Right cardiac atrium (tissue), 5 donors: ENCODE data around the gene ATF6B. TPM values are rescaled to one million over a fixed set of nuclear protein-coding genes. Genes with fewer than 3 reads are reported as not detected.

Experiments used
- ATAC-seq, 2 donors: fragments of 200-7000 bp; cut with Tn5 transposase; one replicate each; pipeline versions ENCODE4 v1.8.0 to v1.9.1; 2020; ENCODE audit warnings: moderate library complexity in 2 of 2, mild to moderate bottlenecking in 1 of 2
- DNase-seq, 3 donors: peaks; one replicate each; pipeline ENCODE4 v3.0.0-alpha.2; 2020
- H3K27ac ChIP-seq: one replicate; pipeline ENCODE4 v1.5.1; 2013; ENCODE audit warnings: mild to moderate bottlenecking, low read length, control low read depth, moderate library complexity
- H3K27me3 ChIP-seq: one replicate; pipeline ENCODE4 v1.6.1; 2013; ENCODE audit not compliant: control insufficient read depth, insufficient read depth
- H3K4me1 ChIP-seq: one replicate; pipeline ENCODE4 v1.6.1; 2013; ENCODE audit warnings: low read length; ENCODE audit not compliant: control insufficient read depth, insufficient read depth
- H3K4me3 ChIP-seq: one replicate; pipeline ENCODE4 v1.5.1; 2013; ENCODE audit warnings: low read length, control low read depth
- H3K9me3 ChIP-seq: one replicate; pipeline ENCODE4 v1.6.1; 2013; ENCODE audit warnings: low read length; ENCODE audit not compliant: control insufficient read depth
- WGBS: extraction: QIAGEN DNeasy Blood & Tissue Kit; methylation state at CpG from one replicate; pipeline ENCODE4 v1.1.7; 2013; 5-methylcytosine and 5-hydroxymethylcytosine counted together
- intact Hi-C, 4 donors: fragments of 100-400 bp; cut with DNase I; formaldehyde crosslinking; loops; one replicate each; pipeline versions ENCODE4 v1.11.0 to v1.14.0; 2022 to 2023
- polyA plus RNA-seq: library from polyadenylated mRNA; stranded (reverse); fragments of 200-250 nt; gene quantifications from one replicate; pipeline ENCODE4 v1.2.3, GENCODE V29; 2013
- total RNA-seq, 4 donors: library from RNA; stranded (reverse); fragmentation: NEBNext Ultra II Directional; extraction: Animal tissue kit (Norgen Biotek cat#: 25700); gene quantifications; one replicate each; pipeline ENCODE4 v1.2.1, GENCODE V29; 2021
- donor health status: healthy with polysubstance abuse.
- donor health status: DM: no; HTN: yes; CAD: no.
- donor health status: DM: no; HTN: no; CAD: no.
- donor health status: DM: no; HTN: yes; CAD: no; lungs with severe emphysema.
- donor health status: DM: yes; HTN: yes; CAD: no.

ATF6B gene
- total and polyA plus RNA-seq, 5 donors = 29.2 to 44.9 (median 38.4) TPM

DNA sequence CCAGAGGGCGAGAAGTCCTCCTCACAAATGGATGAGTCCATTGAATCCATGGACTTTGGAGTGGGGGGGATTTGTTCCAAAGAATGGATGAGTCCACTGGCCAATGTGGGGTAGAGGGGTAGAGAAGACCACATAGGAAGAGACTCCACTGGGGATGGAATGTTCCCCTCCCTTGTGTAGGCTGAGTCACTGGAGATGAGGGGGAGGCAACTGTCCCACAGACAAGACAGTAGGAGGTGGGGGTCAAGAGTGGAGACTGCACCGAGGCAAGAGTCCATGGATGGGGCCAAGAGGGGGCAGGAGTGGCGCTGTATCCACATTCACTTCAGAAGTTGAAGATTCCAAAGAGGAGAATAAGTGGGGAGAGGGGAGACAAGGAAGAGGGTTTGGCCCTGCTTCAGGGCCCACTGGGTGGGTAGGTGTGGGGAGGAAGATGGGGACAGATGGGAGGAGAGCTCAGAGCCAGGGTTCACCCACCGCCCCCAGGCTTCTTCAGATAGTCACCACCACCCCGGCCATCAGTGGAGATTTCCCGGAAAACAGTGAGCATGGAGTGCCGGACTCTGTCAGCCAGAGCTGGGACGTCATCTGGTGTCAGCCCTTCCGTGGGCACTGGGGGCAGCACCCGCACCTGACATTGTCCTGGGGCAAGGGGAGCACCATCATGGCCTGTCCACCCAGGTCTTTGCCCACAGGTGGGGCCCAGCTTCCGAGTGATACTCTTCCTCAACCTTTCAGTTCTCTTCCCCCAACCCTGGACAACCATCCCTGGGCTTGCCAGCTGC is 41.0 kb upstream of the ATF6B start:
- DNase-seq (peak in 2 of 3 donors; percentile 35 to 60), ATAC-seq (peak in 1 of 2 donors; percentile 6)
- Histone ChIP-seq H3K4me3 (no peak overlapping the region), H3K27me3 (no peaks in the 10 kb centered on the region), H3K27ac (no peak overlapping the region), H3K4me1 (no peaks in the 10 kb centered on the region), H3K9me3 (no peaks in the 10 kb centered on the region)
- WGBS = 72% methylated on average over 11 of the region's 11 CpGs
- intact Hi-C loops = no loop called here

DNA sequence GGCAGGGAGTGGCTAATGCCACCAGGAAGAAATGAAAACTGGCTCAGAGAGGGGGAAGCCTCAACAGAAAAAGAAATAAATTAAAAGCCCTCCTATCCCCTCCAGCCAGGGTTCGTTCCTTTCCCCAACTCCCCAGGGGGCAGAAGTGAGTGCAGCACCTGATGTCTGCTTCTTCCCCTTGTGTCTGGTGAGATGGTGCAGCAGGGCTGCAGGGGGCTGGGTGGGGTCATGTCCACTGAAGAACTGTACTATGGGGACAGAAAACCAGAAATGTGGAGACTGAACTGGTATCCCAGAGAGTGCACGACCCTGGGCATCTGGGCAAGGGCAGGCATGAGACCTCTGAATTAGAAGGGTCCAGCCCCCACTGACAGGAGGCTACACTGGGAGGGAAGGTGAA is 40.3 kb upstream of the ATF6B start:
- WGBS = 66% methylated on average over 2 of the region's 2 CpGs
- peak in 1 of 3 donors; percentile 10 for DNase-seq
- no peaks in the 10 kb centered on the region for H3K27me3 ChIP-seq
- no peak overlapping the region for H3K4me3 ChIP-seq
- no peaks in the 10 kb centered on the region for H3K9me3 ChIP-seq
- no peak for ATAC-seq
- intact Hi-C loops = no loop called here
- H3K27ac ChIP-seq = no peak overlapping the region
- no peaks in the 10 kb centered on the region for H3K4me1 ChIP-seq

DNA sequence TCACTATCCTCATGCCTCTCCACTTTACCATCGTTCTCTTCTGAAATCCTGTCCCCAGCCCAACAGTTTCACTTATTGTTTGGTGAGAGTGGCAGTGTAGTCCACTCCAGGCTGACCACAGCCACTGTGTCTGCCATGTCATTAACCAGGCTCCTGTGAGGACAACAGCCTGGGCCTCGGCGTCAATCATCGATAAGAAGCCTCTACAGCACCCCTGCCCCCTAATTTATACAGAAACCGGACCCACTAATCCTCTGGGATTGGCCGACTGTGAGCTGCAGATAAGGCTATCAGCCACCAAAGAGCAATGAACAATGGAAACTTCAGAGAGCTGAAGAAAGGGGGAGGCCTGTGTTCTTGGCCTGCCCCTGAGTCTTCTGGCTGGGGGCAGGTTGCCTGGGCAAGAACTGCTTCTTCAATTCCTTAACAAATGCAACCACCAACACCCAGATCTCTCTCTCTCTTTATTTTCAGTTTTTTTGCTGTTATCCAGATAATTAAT is 39.8 kb upstream of the ATF6B start:
- 35% methylated on average over 6 of the region's 6 CpGs for WGBS
- intact Hi-C loops = no loop called here
- no peaks in the 10 kb centered on the region for H3K4me1 ChIP-seq
- ATAC-seq = peak in 1 of 2 donors; percentile 16
- no peaks in the 10 kb centered on the region for H3K27me3 ChIP-seq
- DNase-seq = peak in 1 of 3 donors; percentile 15
- no peak overlapping the region for H3K27ac ChIP-seq
- H3K4me3 ChIP-seq = no peak overlapping the region
- H3K9me3 ChIP-seq = no peaks in the 10 kb centered on the region

DNA sequence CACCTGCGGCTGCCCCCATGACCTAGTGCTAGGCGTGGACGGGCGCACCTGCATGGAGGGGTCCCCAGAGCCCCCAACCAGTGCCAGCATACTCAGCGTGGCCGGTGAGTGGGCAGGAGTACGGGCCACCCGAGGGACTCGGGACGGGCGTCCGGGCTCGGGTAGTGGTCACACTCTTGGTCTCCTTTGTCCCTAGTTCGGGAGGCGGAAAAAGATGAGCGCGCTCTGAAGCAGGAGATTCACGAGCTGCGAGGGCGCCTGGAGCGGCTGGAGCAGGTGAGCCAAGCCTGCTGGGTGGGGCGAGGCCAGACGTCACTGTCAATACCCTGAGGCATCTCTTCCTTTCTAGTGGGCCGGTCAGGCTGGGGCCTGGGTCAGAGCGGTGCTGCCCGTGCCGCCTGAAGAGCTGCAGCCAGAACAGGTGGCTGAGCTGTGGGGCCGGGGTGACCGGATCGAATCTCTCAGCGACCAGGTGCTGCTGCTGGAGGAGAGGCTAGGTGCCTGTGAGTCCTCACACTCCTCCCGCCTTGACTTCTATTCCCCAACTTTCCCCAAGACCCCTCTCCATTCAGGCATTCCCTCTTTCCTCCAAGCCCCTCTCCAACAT is 39.2 kb upstream of the ATF6B start:
- no peak overlapping the region for H3K4me3 ChIP-seq
- no peaks in the 10 kb centered on the region for H3K27me3 ChIP-seq
- H3K27ac ChIP-seq = no peak overlapping the region
- no peaks in the 10 kb centered on the region for H3K4me1 ChIP-seq
- peak in 2 of 3 donors; percentile 53 to 58 for DNase-seq
- ATAC-seq = no peak
- intact Hi-C loops = no loop called here
- WGBS = 77% methylated on average over 32 of the region's 32 CpGs
- no peaks in the 10 kb centered on the region for H3K9me3 ChIP-seq

DNA sequence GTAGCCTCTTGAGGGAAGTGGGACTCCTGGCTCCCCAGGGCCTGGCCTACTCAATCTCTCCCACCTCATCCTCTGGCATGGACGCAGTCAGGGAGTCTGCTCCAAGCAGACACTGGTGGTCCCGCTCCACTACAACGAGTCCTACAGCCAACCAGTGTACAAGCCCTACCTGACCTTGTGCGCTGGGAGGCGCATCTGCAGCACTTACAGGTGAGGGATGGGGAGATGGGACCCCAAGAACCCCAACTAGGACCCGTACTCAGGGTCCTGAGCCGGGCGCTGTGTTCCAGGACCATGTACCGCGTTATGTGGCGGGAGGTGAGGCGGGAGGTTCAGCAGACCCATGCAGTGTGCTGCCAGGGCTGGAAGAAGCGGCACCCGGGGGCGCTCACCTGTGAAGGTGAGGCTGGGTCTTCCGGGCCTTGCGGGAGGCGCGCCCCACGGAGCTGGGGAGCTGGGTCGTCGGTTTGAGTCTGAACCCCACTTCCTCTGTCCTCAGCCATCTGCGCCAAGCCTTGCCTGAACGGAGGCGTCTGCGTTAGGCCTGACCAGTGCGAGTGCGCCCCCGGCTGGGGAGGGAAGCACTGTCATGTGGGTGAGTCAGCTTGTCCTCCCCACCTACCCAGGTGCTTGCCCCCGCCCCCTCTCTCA is 38.5 kb upstream of the ATF6B start:
- H3K27me3 ChIP-seq = no peaks in the 10 kb centered on the region
- ATAC-seq = no peak
- DNase-seq = peak in 2 of 3 donors; percentile 61 to 70

DNA sequence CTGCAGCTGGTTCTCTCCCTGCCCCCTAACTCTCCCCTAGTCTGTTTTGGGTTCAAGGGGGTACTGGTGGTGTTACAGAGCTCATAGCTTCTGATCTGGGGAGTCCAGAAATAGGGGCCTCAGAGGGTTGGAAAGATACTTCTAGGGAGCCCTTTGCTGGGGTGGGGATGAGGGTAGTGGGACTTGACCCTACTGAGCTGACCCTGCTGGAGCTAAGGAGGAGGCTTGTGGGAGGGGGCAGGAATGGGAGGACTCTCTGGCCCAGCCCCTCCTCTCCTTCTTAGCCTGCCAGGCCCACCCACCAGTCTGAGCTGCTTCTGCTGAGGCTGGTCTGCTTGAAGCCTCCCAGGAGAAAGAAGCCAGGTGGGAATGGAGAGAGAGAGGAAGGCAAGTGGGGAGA is 36.2 kb upstream of the ATF6B start, which contains the start of gene EGFL8:
Gene EGFL8, plus strand, starts transcription at position 301 of the 400 bp plus-strand sequence. CDS start 1,571 bp downstream, outside the sequence.
- Histone ChIP-seq H3K4me3 (no peak within 1 kb of the TSS), H3K27ac (no peak within 1 kb of the TSS), H3K4me1 (no peaks in the 10 kb centered on the region), H3K9me3 (no peaks in the 10 kb centered on the region), H3K27me3 (no peaks in the 10 kb centered on the region)
- no peak for DNase-seq
- ATAC-seq = no peak
- intact Hi-C loops = no loop called here

More for the DNA sequence above, 38.5 kb upstream of the ATF6B start:
- Histone ChIP-seq H3K4me1 (no peaks in the 10 kb centered on the region), H3K4me3 (no peak overlapping the region), H3K9me3 (no peaks in the 10 kb centered on the region), H3K27ac (no peak overlapping the region)
- WGBS = 79% methylated on average over 30 of the region's 30 CpGs
- intact Hi-C loops = no loop called here

DNA sequence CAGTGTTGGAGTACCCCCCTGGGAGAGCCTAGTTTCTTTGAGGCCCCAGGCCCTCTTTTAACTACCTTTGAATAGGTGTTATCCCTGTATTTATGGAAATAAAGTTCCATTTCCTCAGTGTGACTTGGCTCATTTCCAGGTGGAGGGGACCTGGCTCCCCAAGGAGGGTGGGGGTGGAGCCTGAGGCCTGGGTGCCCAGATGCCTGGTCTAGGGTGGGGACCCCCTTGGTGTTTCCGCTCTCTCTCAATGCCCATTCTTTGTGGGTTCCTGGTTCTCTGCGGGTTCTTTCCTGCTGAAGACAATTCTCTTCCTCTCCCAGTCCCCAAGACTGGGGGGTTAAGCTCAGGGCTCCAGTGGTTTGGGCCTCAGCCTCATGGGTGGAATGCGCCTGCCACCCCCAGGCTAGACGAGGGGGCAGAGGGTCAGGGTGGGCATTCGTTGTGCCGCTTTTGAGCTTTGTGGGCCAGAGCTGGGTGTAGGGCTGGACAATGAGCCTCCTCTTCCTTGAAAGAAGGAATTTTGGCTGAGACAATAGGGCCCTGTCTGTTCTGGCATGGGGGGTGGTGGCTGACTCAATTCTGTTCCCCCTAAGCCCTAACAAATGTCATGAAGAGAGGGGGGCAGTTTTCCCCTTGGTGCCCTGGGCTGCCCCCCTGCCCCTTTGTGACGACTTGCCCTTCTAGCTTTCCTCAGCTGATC is 35.7 kb upstream of the ATF6B start:
- WGBS = 81% methylated on average over 7 of the region's 7 CpGs
- H3K27ac ChIP-seq = no peak overlapping the region
- intact Hi-C loops = no loop called here

DNA sequence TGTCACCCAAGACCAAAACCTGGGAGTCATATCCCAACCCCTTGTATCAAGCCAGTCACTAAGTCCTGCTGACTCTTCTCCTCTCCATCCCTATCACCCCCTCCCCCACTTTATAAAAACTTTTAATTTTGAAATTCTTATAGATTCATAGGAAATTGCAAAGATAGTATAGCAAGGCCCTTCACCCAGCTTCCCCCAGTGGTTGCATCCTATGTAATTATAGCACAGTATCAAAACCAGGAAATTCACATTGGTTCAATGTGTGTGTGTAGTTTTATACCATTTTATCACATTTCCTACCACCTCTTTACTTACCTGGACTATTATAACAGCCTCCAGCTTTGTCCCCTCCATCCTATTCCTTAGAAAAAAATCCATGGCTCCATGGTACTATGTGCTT is 30.0 kb upstream of the ATF6B start:
- no peak overlapping the region for H3K27ac ChIP-seq
- DNase-seq (no peak), ATAC-seq (no peak)
- no peak overlapping the region for H3K4me3 ChIP-seq
- intact Hi-C loops = no loop called here
- no peaks in the 10 kb centered on the region for H3K27me3 ChIP-seq
- no peaks in the 10 kb centered on the region for H3K9me3 ChIP-seq
- peaks cover 5% of the 10 kb centered on the region for H3K4me1 ChIP-seq

More for the DNA sequence above, 35.7 kb upstream of the ATF6B start:
- ATAC-seq (peak; percentile 25 to 47), DNase-seq (peak in 1 of 3 donors; percentile 66)
- Histone ChIP-seq H3K9me3 (no peaks in the 10 kb centered on the region), H3K27me3 (no peaks in the 10 kb centered on the region), H3K4me3 (no peak overlapping the region), H3K4me1 (no peaks in the 10 kb centered on the region)

DNA sequence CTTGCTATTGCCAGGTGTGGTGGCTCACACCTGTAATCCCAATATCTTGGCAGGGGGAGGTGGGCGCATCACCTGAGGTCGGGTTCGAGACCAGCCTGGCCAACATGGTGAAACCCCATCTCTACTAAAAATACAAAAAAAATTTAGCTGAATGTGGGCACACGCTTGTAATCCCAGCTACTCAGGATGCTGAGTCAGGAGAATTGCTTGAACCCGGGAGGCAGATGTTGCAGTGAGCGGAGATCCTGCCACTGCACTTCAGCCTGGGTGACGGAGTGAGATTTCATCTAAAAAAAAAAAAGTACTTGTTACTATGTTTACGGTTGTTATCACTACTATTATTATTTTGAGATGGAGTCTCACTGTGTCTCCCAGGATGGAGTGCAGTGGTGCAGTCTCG is 28.8 kb upstream of the ATF6B start:
- Histone ChIP-seq H3K4me1 (peaks cover 5% of the 10 kb centered on the region), H3K27me3 (no peaks in the 10 kb centered on the region), H3K9me3 (no peaks in the 10 kb centered on the region), H3K27ac (no peak overlapping the region), H3K4me3 (no peak overlapping the region)
- WGBS = 89% methylated on average over 9 of the region's 9 CpGs
- no peak for DNase-seq
- intact Hi-C loops = no loop called here
- ATAC-seq = no peak

DNA sequence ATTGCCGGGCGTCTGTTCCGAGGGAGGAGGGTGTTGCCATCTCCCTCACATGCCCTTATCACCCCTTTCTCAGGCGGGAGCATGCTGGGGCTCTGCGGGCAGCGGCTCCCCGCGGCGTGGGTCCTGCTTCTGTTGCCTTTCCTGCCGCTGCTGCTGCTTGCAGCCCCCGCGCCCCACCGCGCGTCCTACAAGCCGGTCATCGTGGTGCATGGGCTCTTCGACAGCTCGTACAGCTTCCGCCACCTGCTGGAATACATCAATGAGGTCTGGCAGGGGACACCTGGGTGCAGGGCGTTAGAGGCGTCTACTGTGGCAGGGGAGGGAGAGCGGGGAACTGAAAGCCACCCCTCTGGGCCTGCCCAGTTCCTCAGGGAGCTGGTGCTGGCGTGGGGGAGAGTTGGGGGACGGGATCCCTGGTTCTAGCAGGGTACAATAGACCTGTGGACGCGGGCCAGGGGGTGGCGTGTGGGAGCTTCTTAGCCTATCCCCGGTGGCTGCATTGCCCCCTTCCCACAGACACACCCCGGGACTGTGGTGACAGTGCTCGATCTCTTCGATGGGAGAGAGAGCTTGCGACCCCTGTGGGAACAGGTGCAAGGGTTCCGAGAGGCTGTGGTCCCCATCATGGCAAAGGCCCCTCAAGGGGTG is 26.6 kb upstream of the ATF6B start:
- Histone ChIP-seq H3K9me3 (no peaks in the 10 kb centered on the region), H3K4me3 (peak overlapping the region; percentile 60), H3K27ac (peak overlapping the region; percentile 70), H3K27me3 (no peaks in the 10 kb centered on the region), H3K4me1 (peaks cover 5% of the 10 kb centered on the region)
- intact Hi-C loops = no loop called here
- 5% methylated on average over 34 of the region's 34 CpGs for WGBS
- ATAC-seq (peak; percentile 52 to 60), DNase-seq (peak; percentile 48 to 82 (median 81))
